Duodenal mucosa (tissue), 2 donors: ENCODE measurements around the gene ATP2A2.
"Not testable (repeated sequence)": the region's sequence is repeated elsewhere in the genome, so short reads cannot be mapped to it uniquely, and the experiment has no call there.

ENCODE experiments used
- H3K27ac ChIP-seq: one replicate; pipeline ENCODE4 v1.7.0; 2013; ENCODE audit warnings: low read depth, low read length
- H3K27me3 ChIP-seq, 2 donors: one replicate each; pipeline ENCODE4 v1.7.0; 2013; ENCODE audit warnings: low read length in 2 of 2, control low read depth in 1 of 2; ENCODE audit not compliant: insufficient read depth in 2 of 2, control insufficient read depth in 1 of 2
- H3K36me3 ChIP-seq, 2 donors: one replicate each; pipeline ENCODE4 v1.7.0; 2013; ENCODE audit warnings: low read length in 2 of 2, control low read depth in 1 of 2; ENCODE audit not compliant: insufficient read depth in 2 of 2, control insufficient read depth in 1 of 2
- H3K4me1 ChIP-seq, 2 donors: one replicate each; pipeline ENCODE4 v1.7.0; 2013; ENCODE audit warnings: low read length in 2 of 2, control low read depth in 1 of 2; ENCODE audit not compliant: insufficient read depth in 2 of 2, control insufficient read depth in 1 of 2
- H3K4me3 ChIP-seq, 2 donors: one replicate each; pipeline ENCODE4 v1.7.0; 2013; ENCODE audit warnings: low read length in 2 of 2, low read depth in 1 of 2
- H3K9ac ChIP-seq, 2 donors: one replicate each; pipeline ENCODE4 v1.7.0; 2013; ENCODE audit warnings: low read length in 2 of 2, low read depth in 1 of 2
- H3K9me3 ChIP-seq, 2 donors: one replicate each; pipeline ENCODE4 v1.7.0; 2013; ENCODE audit warnings: low read length in 2 of 2, control low read depth in 1 of 2; ENCODE audit not compliant: control insufficient read depth in 1 of 2

The ATP2A2 gene

DNA sequence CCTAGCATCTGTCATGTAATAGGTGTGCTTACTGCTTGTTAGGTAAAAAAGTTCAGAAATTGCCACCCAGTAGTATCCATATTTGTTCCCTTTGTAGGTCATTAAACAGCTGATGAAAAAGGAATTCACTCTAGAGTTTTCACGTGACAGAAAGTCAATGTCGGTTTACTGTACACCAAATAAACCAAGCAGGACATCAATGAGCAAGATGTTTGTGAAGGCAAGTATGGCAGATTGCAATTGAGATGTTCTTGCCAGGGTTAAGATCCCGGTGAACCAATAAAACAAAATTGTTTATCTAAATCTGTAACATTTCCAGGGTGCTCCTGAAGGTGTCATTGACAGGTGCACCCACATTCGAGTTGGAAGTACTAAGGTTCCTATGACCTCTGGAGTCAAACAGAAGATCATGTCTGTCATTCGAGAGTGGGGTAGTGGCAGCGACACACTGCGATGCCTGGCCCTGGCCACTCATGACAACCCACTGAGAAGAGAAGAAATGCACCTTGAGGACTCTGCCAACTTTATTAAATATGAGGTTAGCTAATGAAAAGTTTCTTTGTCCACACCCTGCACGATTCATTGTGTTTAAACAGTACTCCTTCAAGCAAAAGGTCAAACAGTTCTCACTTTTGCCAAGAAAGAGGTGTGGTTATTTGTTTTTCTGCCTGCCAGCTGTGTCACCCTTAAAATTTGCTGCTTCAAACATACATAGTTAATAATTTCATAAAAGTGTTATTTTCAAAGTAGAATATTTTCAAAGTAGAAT lies 58.3 kb downstream of the ATP2A2 start:
- no peak overlapping the region for H3K27ac ChIP-seq
- H3K36me3 ChIP-seq = peaks cover 74 to 100% of the 10 kb centered on the region in 2 donors
- no peak overlapping the region for H3K9ac ChIP-seq
- no peaks in the 10 kb centered on the region for H3K27me3 ChIP-seq
- H3K4me1 ChIP-seq = peaks cover 4 to 11% of the 10 kb centered on the region in 2 donors
- H3K9me3 ChIP-seq = no peaks in the 10 kb centered on the region
- no peak overlapping the region for H3K4me3 ChIP-seq

DNA sequence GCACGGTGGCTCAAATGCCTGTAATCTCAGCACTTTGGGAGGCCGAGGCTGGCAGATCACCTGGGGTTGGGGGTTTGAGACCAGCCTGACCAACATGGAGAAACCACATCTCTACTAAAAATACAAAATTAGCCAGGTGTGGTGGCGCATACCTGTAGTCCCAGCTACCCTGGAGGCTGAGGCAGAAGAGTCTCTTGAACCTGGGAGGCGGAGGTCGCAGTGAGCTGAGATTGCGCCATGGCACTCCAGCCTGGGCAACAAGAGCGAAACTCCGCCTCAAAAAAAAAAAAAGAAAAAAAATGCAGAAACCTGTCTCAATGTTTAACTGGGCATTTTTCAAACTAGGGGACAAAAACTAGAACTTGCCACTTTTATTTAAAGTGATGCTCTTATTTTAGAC lies 59.2 kb downstream of the ATP2A2 start:
- H3K4me1 ChIP-seq = peaks cover 4 to 11% of the 10 kb centered on the region in 2 donors
- peaks cover 77 to 100% of the 10 kb centered on the region in 2 donors for H3K36me3 ChIP-seq
- not testable (repeated sequence) for H3K9me3 ChIP-seq, H3K27ac ChIP-seq, H3K27me3 ChIP-seq, H3K9ac ChIP-seq, H3K4me3 ChIP-seq

DNA sequence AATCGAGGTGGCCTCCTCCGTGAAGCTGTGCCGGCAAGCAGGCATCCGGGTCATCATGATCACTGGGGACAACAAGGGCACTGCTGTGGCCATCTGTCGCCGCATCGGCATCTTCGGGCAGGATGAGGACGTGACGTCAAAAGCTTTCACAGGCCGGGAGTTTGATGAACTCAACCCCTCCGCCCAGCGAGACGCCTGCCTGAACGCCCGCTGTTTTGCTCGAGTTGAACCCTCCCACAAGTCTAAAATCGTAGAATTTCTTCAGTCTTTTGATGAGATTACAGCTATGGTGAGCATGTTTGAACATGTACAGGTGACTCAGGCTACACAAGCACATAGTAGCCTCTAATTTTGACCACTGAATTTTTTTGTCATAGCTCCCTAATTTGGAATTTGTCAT lies 59.7 kb downstream of the ATP2A2 start:
- no peak overlapping the region for H3K4me3 ChIP-seq
- H3K4me1 ChIP-seq = peaks cover 4 to 11% of the 10 kb centered on the region in 2 donors
- H3K36me3 ChIP-seq = peaks cover 77 to 100% of the 10 kb centered on the region in 2 donors
- no peak overlapping the region for H3K27ac ChIP-seq
- no peaks in the 10 kb centered on the region for H3K27me3 ChIP-seq
- no peak overlapping the region for H3K9ac ChIP-seq
- no peaks in the 10 kb centered on the region for H3K9me3 ChIP-seq

- H3K9me3 ChIP-seq = no peaks in the 10 kb centered on the region
- peaks cover 69 to 98% of the 10 kb centered on the region in 2 donors for H3K36me3 ChIP-seq
- H3K9ac ChIP-seq = no peak overlapping the region
- H3K4me3 ChIP-seq = no peak overlapping the region
- no peak overlapping the region for H3K27ac ChIP-seq
- no peaks in the 10 kb centered on the region for H3K27me3 ChIP-seq
- peaks cover 4 to 11% of the 10 kb centered on the region in 2 donors for H3K4me1 ChIP-seq
Observed at GRCh38 chr12:110342157-110342556, 61.1 kb downstream of the ATP2A2 start.

DNA sequence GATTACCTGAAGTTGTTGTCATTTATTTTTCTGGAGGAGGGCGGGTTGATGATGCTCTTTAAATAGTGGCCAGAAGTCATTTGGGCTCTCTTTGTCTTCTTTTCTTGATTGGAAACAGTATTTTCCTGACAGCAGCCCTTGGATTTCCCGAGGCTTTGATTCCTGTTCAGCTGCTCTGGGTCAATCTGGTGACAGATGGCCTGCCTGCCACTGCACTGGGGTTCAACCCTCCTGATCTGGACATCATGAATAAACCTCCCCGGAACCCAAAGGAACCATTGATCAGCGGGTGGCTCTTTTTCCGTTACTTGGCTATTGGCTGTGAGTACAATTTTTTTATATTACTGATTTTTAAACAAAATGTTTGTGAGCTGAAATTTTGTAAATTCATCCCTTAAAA lies 62.1 kb downstream of the ATP2A2 start:
- peaks cover 69 to 98% of the 10 kb centered on the region in 2 donors for H3K36me3 ChIP-seq
- no peaks in the 10 kb centered on the region for H3K27me3 ChIP-seq
- H3K4me3 ChIP-seq = no peak overlapping the region
- no peak overlapping the region for H3K9ac ChIP-seq
- H3K4me1 ChIP-seq = peaks cover 4 to 11% of the 10 kb centered on the region in 2 donors
- H3K27ac ChIP-seq = no peak overlapping the region
- no peaks in the 10 kb centered on the region for H3K9me3 ChIP-seq

GRCh38 chr12:110343736-110344555 lies 62.9 kb downstream of the ATP2A2 start:
- Histone ChIP-seq H3K27ac (no peak overlapping the region), H3K27me3 (no peaks in the 10 kb centered on the region), H3K36me3 (peaks cover 68 to 98% of the 10 kb centered on the region in 2 donors), H3K4me1 (peaks cover 0 to 6% of the 10 kb centered on the region in 2 donors), H3K9ac (no peak overlapping the region), H3K9me3 (no peaks in the 10 kb centered on the region), H3K4me3 (no peak overlapping the region)

GRCh38 chr12:110344657-110345056 lies 63.6 kb downstream of the ATP2A2 start:
- no peaks in the 10 kb centered on the region for H3K9me3 ChIP-seq
- H3K4me1 ChIP-seq = no peaks in the 10 kb centered on the region
- no peaks in the 10 kb centered on the region for H3K27me3 ChIP-seq
- H3K4me3 ChIP-seq = no peak overlapping the region
- peaks cover 69 to 98% of the 10 kb centered on the region in 2 donors for H3K36me3 ChIP-seq
- no peak overlapping the region for H3K9ac ChIP-seq
- H3K27ac ChIP-seq = no peak overlapping the region

DNA sequence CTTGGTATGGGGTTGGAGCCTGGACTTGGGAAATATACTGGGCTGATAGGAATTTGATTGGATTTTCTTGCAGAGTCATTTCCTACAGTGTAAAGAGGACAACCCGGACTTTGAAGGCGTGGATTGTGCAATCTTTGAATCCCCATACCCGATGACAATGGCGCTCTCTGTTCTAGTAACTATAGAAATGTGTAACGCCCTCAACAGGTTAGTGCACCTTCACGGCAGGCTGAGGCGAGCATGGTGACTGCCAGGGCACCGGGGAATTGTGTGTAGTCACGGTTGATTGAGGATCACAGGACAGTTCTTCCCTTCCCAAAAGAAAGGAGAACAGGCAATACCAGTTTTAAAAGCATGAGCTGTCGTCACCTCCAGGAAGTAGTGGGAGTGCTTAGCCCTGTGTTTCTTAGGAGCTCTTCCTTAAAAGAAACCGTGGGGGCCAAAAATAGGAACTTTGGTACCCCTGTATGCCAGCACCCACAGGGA lies 64.2 kb downstream of the ATP2A2 start:
- H3K36me3 ChIP-seq = peaks cover 69 to 98% of the 10 kb centered on the region in 2 donors
- H3K4me1 ChIP-seq = no peaks in the 10 kb centered on the region
- H3K27ac ChIP-seq = no peak overlapping the region

DNA sequence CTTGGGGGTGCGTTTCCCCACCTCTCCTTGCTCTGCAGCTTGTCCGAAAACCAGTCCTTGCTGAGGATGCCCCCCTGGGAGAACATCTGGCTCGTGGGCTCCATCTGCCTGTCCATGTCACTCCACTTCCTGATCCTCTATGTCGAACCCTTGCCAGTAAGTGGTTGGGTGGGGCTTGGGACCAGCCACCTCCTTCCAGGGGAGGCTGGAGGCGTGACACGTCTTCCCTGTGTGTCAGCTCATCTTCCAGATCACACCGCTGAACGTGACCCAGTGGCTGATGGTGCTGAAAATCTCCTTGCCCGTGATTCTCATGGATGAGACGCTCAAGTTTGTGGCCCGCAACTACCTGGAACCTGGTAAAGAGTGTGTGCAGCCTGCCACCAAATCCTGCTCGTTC lies 64.9 kb downstream of the ATP2A2 start:
- no peak overlapping the region for H3K4me3 ChIP-seq
- no peaks in the 10 kb centered on the region for H3K9me3 ChIP-seq
- no peak overlapping the region for H3K27ac ChIP-seq
- H3K27me3 ChIP-seq = no peaks in the 10 kb centered on the region
- H3K9ac ChIP-seq = no peak overlapping the region
- H3K36me3 ChIP-seq = peaks cover 71 to 97% of the 10 kb centered on the region in 2 donors
- H3K4me1 ChIP-seq = no peaks in the 10 kb centered on the region

More for the DNA sequence above, 64.2 kb downstream of the ATP2A2 start:
- H3K9me3 ChIP-seq = no peaks in the 10 kb centered on the region
- H3K9ac ChIP-seq = no peak overlapping the region
- H3K27me3 ChIP-seq = no peaks in the 10 kb centered on the region
- no peak overlapping the region for H3K4me3 ChIP-seq

DNA sequence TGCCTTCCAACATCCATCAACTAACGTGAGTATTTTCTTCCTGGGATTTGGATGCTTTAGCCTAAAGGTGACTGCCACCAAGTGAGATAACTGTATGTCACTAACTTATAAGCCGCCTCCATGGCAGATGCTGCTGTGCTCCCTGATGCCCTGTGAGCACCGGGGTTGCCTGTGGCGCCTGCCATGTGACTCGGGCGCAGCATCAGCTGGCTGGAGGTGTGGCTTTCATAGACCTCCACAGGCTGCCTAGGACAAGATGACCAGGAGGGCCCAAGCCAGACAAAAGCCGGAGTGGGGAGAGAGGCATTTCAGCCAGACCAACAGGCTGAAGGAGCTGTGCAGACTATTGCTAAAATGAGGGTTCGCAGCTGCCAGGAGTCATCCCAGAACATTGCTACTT lies 66.7 kb downstream of the ATP2A2 start:
- Histone ChIP-seq H3K27ac (no peak overlapping the region), H3K9me3 (no peaks in the 10 kb centered on the region), H3K9ac (no peak overlapping the region), H3K36me3 (peaks cover 64 to 82% of the 10 kb centered on the region in 2 donors), H3K4me3 (no peak overlapping the region), H3K27me3 (no peaks in the 10 kb centered on the region), H3K4me1 (no peaks in the 10 kb centered on the region)
